ENCODE measurements around the gene CHMP5.

CHMP5 gene

GRCh38 chr9:33244137-33244784 is 20.6 kb upstream of the CHMP5 start:
- DNase-seq = no peak

GRCh38 chr9:33245341-33245740 is 19.5 kb upstream of the CHMP5 start:
- no peak for DNase-seq

GRCh38 chr9:33246269-33246860 is 18.5 kb upstream of the CHMP5 start:
- DNase-seq = no peak

GRCh38 chr9:33248606-33249005 is 16.2 kb upstream of the CHMP5 start:
- no peak for DNase-seq

- no peak for DNase-seq
These were observed 15.7 kb upstream of the CHMP5 start for GRCh38 chr9:33249087-33249658.

- DNase-seq = no peak
These were observed 14.9 kb upstream of the CHMP5 start for GRCh38 chr9:33249983-33250382.

- no peak for DNase-seq
These were observed 14.3 kb upstream of the CHMP5 start for GRCh38 chr9:33250458-33250995.

- no peak for DNase-seq
These were observed 10.6 kb upstream of the CHMP5 start for GRCh38 chr9:33254211-33254610.

GRCh38 chr9:33255014-33255413 is 9.8 kb upstream of the CHMP5 start:
- no peak for DNase-seq

GRCh38 chr9:33255471-33255870 is 9.4 kb upstream of the CHMP5 start:
- DNase-seq = no peak

GRCh38 chr9:33256236-33256635 is 8.6 kb upstream of the CHMP5 start:
- DNase-seq = no peak

- DNase-seq = no peak
These were observed 7.6 kb upstream of the CHMP5 start for GRCh38 chr9:33257276-33257675.

GRCh38 chr9:33260372-33260771 is 4.5 kb upstream of the CHMP5 start:
- DNase-seq = no peak

GRCh38 chr9:33263131-33264002 is 1.5 kb upstream of the CHMP5 start:
- peak; percentile 23 for DNase-seq

- peak; percentile 42 for DNase-seq
These were observed 811 bp upstream of the CHMP5 start for GRCh38 chr9:33264003-33264472.

GRCh38 chr9:33265211-33265865 is 489 bp downstream of the CHMP5 start:
- DNase-seq = no peak

GRCh38 chr9:33267151-33267767 is 2.4 kb downstream of the CHMP5 start:
- no peak for DNase-seq

- DNase-seq = no peak
These were observed 5.3 kb downstream of the CHMP5 start for GRCh38 chr9:33270146-33270545.

- DNase-seq = no peak
These were observed 7.2 kb downstream of the CHMP5 start for GRCh38 chr9:33272061-33272460.

- no peak for DNase-seq
These were observed 8.6 kb downstream of the CHMP5 start for GRCh38 chr9:33273266-33273971.

- no peak for DNase-seq
These were observed 9.1 kb downstream of the CHMP5 start for GRCh38 chr9:33273972-33274328.

- DNase-seq = no peak
These were observed 12.6 kb downstream of the CHMP5 start for GRCh38 chr9:33277484-33277883.

All from CD4-positive, alpha-beta T cell treated with Interleukin-17A for 4 hours (primary cell).